HepG2 (cell line): ENCODE data around the gene LZTFL1. TPM values are rescaled to one million over a fixed set of nuclear protein-coding genes. Genes with fewer than 3 reads are reported as not detected.

Source experiments
- ATAC-seq: fragments of 200-7000 bp; cut with Tn5 transposase; 3 replicates; pipeline ENCODE4 v1.9.1; 2020; ENCODE audit warnings: mild to moderate bottlenecking, moderate library complexity
- BruUV-seq: library from RNA; stranded (reverse); fragments of 400-500 nt; replicated peaks from 2 replicates; lab custom pipeline; 2021; lab: Mats Ljungman, UMichigan
- CTCF ChIA-PET: fragments of 300-600 bp; formaldehyde crosslinking; extraction: SDS; loops from one replicate; lab custom pipeline; 2021; ENCODE audit warnings: low total read pairs, inconsistent platforms, low intra/inter-chr PET ratio; lab: Yijun Ruan, JAX
- POLR2A ChIA-PET: fragments of 350-600 bp; sonication (Branson Sonifier 250); formaldehyde crosslinking; loops from one replicate; lab custom pipeline; 2020; ENCODE audit warnings: antibody characterized with exemption, inconsistent platforms; lab: Yijun Ruan, JAX
- DNase-seq: peaks from one replicate; pipeline ENCODE4 v3.0.0-alpha.2; 2015; ENCODE audit warnings: low spot score
- FAIRE-seq: peaks from 3 replicates; lab custom pipeline; 2011; peaks lifted over from hg19 to GRCh38; lab: Jason Lieb, UNC
- H2AFZ ChIP-seq: one replicate; pipeline ENCODE4 v1.6.1; 2011; ENCODE audit warnings: low read length, inconsistent platforms
- H3K27ac ChIP-seq: fragments of 300-600 bp; 3 replicates; pipeline ENCODE4 v1.8.0; 2011; ENCODE audit warnings: mixed run types, mild to moderate bottlenecking, mixed read lengths, low read length, inconsistent platforms; ENCODE audit not compliant: insufficient read depth; ENCODE audit errors: extremely low read length
- H3K27me3 ChIP-seq, 2 experiments: fragments of 200-600 bp in 1 of 2; 2 replicates in 1 of 2; 3 replicates in 1 of 2; pipeline versions ENCODE4 v1.6.0 to v1.8.0; 2011; ENCODE audit warnings: low read length in 2 of 2, mild to moderate bottlenecking in 2 of 2, moderate library complexity in 2 of 2, inconsistent platforms in 1 of 2; ENCODE audit not compliant: insufficient read depth in 2 of 2, control insufficient read depth in 1 of 2
- H3K36me3 ChIP-seq, 2 experiments: fragments of 200-600 bp in 1 of 2; replicated peaks in 1 of 2; 2 replicates in 1 of 2; 3 replicates in 1 of 2; pipeline versions ENCODE4 v1.5.1 to v1.8.0; 2011; ENCODE audit warnings: low read length in 2 of 2, inconsistent platforms in 1 of 2; ENCODE audit not compliant: insufficient read depth in 2 of 2, control insufficient read depth in 1 of 2
- H3K4me1 ChIP-seq: 2 replicates; pipeline ENCODE4 v1.5.1; 2012; ENCODE audit warnings: low read length, inconsistent platforms; ENCODE audit not compliant: insufficient read depth
- H3K4me2 ChIP-seq: 2 replicates; pipeline ENCODE4 v1.6.0; 2011; ENCODE audit warnings: low read depth, low read length, inconsistent platforms
- H3K4me3 ChIP-seq, 3 experiments: fragments of 200-600 bp in 1 of 3; sonication (generic), shearing (Covaris generic) in 1 of 3; replicated peaks in 1 of 3; 2 replicates each; pipeline ENCODE4 v1.5.1; 2011 to 2016; ENCODE audit warnings: low read length in 3 of 3, inconsistent platforms in 2 of 3, low read depth in 2 of 3, mild to moderate bottlenecking in 2 of 3, control low read depth in 1 of 3, mixed read lengths in 1 of 3; ENCODE audit not compliant: insufficient read depth in 1 of 3
- H3K79me2 ChIP-seq: one replicate; pipeline ENCODE4 v1.6.1; 2011; ENCODE audit warnings: low read length, inconsistent platforms; ENCODE audit not compliant: insufficient read depth
- H3K9ac ChIP-seq: 2 replicates; pipeline ENCODE4 v1.6.0; 2011; ENCODE audit warnings: mild to moderate bottlenecking, low read depth, low read length, inconsistent platforms; ENCODE audit not compliant: insufficient read depth
- H3K9me3 ChIP-seq: 2 replicates; pipeline ENCODE4 v1.5.1; 2012; ENCODE audit warnings: mild to moderate bottlenecking, low read length
- H4K20me1 ChIP-seq: 2 replicates; pipeline ENCODE4 v1.6.0; 2011; ENCODE audit warnings: inconsistent platforms, mild to moderate bottlenecking, low read length, moderate library complexity; ENCODE audit not compliant: insufficient read depth
- ATF5 ChIP-seq: sonication (generic); formaldehyde crosslinking; IDR thresholded peaks from 2 replicates; pipeline ENCODE4 v1.4.0; 2020; ENCODE audit warnings: mild to moderate bottlenecking, low read depth, missing genetic modification reagents
- ATF7-NPFF ChIP-seq: sonication (generic); formaldehyde crosslinking; IDR thresholded peaks from 2 replicates; pipeline ENCODE4 v1.8.1; 2023; ENCODE audit warnings: mild to moderate bottlenecking, low read depth, missing genetic modification reagents, moderate library complexity
- FIP1L1 ChIP-seq: fragments of 200-400 bp; formaldehyde crosslinking; IDR thresholded peaks from 2 replicates; pipeline ENCODE4 v1.6.1; 2018; ENCODE audit warnings: low read depth, mild to moderate bottlenecking, low read length, moderate library complexity, borderline replicate concordance; ENCODE audit not compliant: insufficient read depth
- HNRNPH1 ChIP-seq: fragments of 200-400 bp; formaldehyde crosslinking; optimal IDR thresholded peaks from 2 replicates; pipeline ENCODE3; 2017; ENCODE audit warnings: mild to moderate bottlenecking, low read depth, low read length
- KAT7 ChIP-seq: IDR thresholded peaks from 2 replicates; pipeline ENCODE4 v1.6.1; 2018; ENCODE audit warnings: borderline replicate concordance, missing compliant biosample characterization
- MEIS2 ChIP-seq: sonication (generic); formaldehyde crosslinking; IDR thresholded peaks from 2 replicates; pipeline ENCODE4 v1.9.0; 2021; ENCODE audit warnings: mild to moderate bottlenecking, missing genetic modification reagents
- RBAK ChIP-seq: sonication (generic); formaldehyde crosslinking; IDR thresholded peaks from 2 replicates; pipeline ENCODE4 v1.5.1; 2020; ENCODE audit warnings: mild to moderate bottlenecking, missing genetic modification reagents
- SAP130 ChIP-seq: IDR thresholded peaks from 2 replicates; pipeline ENCODE4 v1.6.1; 2016; ENCODE audit warnings: low read depth
- ZBTB39 ChIP-seq: sonication (generic); formaldehyde crosslinking; IDR thresholded peaks from 2 replicates; pipeline ENCODE4 v1.5.0; 2020; ENCODE audit warnings: missing genetic modification reagents
- ZNF251 ChIP-seq: sonication (generic); formaldehyde crosslinking; IDR thresholded peaks from 2 replicates; pipeline ENCODE4 v1.9.0; 2021; ENCODE audit warnings: mild to moderate bottlenecking, missing genetic modification reagents
- ZNF563 ChIP-seq: sonication (generic); formaldehyde crosslinking; IDR thresholded peaks from 2 replicates; pipeline ENCODE4 v1.8.0; 2022; ENCODE audit warnings: mild to moderate bottlenecking, moderate library complexity, missing genetic modification reagents
- ZNF615 ChIP-seq: sonication (generic); formaldehyde crosslinking; IDR thresholded peaks from 2 replicates; pipeline ENCODE4 v1.5.0; 2020; ENCODE audit warnings: mild to moderate bottlenecking, missing genetic modification reagents, borderline replicate concordance
- ZSCAN22 ChIP-seq: sonication (generic); formaldehyde crosslinking; IDR thresholded peaks from 2 replicates; pipeline ENCODE4 v1.4.0; 2020; ENCODE audit warnings: mild to moderate bottlenecking, missing genetic modification reagents
- WGBS: methylation state at CpG from one replicate; pipeline ENCODE4 v1.1.6; 2017; ENCODE audit warnings: low lambda C conversion rate; 5-methylcytosine and 5-hydroxymethylcytosine counted together
- in situ Hi-C: cut with HindIII; loops from 2 replicates; pipeline ENCODE4 v1.10.0; 2017; ENCODE audit warnings: low pct_unique_long_range_greater_than_20kb; ENCODE audit not compliant: extremely low pct_ligation_motif_present
- intact Hi-C: fragments of 100-400 bp; cut with micrococcal nuclease; formaldehyde crosslinking; loops from one replicate; pipeline ENCODE4 v1.10.0; 2022; ENCODE audit not compliant: unreplicated experiment
- polyA plus RNA-seq, 8 experiments: library from polyadenylated mRNA; depleted of rRNA in 3 of 8; stranded (reverse) in 7 of 8; unstranded in 1 of 8; fragments of >200 nt; fragmentation: Illumina TruSeq in 4 of 8; extraction: Trizol in 4 of 8; gene quantifications; 2 replicates each; pipeline versions ENCODE4 v1.2.1 to v1.2.3, GENCODE V29; 2011 to 2016; ENCODE audit warnings: low read depth in 4 of 8, missing spikeins in 1 of 8, mixed read lengths in 1 of 8; ENCODE audit not compliant: insufficient read depth in 1 of 8
- total RNA-seq, 5 experiments: library from RNA; depleted of rRNA; stranded (reverse); fragments of >200 nt; fragmentation: Illumina TruSeq; extraction: Trizol; gene quantifications; 2 replicates each; pipeline ENCODE4 v1.2.3, GENCODE V29; 2016; ENCODE audit warnings: low read depth in 1 of 5
- TF ChIP-seq, protein P1 (sequence below): sonication (generic); formaldehyde crosslinking; IDR thresholded peaks from 2 replicates; pipeline ENCODE4 v1.4.0; 2020; ENCODE audit warnings: missing genetic modification reagents
- TF ChIP-seq, protein P2 (sequence below): sonication (generic); formaldehyde crosslinking; IDR thresholded peaks from 2 replicates; pipeline ENCODE4 v1.4.0; 2020; ENCODE audit warnings: missing genetic modification reagents

The LZTFL1 gene
- total and polyA plus RNA-seq, 2 of the 13 experiments (the other 11 are each of a cell fraction or from before 2014, with no cell fraction given): 16.6 to 17.2 TPM

DNA sequence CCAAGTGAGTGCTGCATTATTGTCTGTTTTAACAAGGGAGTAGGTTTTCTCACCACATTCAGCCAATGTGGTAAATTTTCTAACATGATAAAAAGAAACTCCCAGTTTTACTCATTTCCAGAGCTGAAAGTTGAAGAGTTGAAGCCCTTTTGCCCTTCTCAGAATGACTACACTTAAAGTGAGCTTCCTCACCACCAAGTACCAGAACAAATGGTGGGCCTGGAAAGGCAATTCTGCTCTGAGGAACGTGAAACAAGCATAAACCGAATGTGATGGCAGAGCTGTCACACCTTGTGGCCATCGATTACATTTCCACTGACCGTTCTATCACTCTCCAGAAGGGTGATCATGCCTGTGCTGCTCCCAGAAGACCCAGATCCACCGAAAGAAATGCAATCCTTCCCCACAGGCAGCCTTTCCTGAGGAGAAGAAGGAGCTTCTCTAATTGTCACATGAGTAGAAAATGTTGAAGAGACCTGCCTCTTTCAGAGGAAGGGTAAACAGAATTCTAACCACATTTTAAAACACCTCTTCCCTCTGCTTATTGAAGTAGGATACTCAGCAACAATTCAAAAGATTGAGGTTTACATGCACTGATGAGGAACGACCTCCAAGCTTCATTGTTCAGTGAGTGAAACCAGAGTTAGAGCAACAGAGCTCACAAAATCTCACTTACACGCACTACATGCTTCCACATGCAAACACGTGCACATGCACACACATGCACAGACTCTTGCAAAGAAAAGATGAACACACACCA lies 23.0 kb upstream of the LZTFL1 start (continued):
- no peak for TF ChIP-seq ZBTB39 (CRISPR knock-in tag)
- TF ChIP-seq, protein P1, sequence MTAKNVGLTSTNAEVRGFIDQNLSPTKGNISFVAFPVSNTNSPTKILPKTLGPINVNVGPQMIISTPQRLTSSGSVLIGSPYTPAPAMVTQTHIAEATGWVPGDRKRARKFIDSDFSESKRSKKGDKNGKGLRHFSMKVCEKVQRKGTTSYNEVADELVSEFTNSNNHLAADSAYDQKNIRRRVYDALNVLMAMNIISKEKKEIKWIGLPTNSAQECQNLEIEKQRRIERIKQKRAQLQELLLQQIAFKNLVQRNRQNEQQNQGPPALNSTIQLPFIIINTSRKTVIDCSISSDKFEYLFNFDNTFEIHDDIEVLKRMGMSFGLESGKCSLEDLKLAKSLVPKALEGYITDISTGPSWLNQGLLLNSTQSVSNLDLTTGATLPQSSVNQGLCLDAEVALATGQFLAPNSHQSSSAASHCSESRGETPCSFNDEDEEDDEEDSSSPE (CRISPR knock-in tag): no peak
- TF ChIP-seq ATF5 (CRISPR knock-in tag): no peak

DNA sequence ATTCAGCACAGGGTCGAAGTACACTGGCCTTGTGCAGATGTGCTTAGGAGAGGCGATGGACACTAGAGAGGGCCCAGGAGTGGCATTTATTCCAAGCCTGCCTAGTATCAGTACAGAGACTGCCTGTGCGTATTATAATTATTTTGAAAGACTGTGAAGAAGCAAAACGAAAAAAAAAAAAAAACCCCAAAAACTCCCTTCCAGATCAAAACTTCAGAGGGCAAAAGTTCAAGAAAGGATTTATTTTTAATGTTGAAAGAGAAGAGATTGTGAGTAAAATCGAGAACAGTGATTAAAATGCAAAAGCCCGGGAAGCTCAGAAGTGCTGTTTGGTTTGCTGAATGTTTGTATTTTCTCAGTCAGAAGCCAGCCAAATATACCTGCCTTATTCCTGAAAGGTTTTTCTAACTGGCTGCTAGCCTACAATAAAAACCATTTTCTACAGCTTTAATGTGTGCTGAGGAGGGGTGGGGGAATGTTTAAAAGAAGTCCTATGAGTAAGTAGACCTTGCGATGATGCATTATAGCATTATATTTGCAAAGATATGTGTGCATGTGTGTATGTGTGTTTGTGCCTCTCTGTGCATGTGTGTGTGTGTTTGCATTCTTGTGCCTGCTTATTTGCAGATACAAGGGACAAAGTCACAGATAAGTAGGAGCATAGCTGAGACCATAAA lies 19.3 kb upstream of the LZTFL1 start:
- H3K4me3 ChIP-seq: no peak overlapping the region
- ATAC-seq (no peak), FAIRE-seq (no peak), DNase-seq (peak; percentile 2)
- intact Hi-C loops (no loop called here), in situ Hi-C loops (no loop called here)
- no peaks in the 10 kb centered on the region for H3K79me2 ChIP-seq
- H3K9ac ChIP-seq: no peak overlapping the region
- H3K27ac ChIP-seq: no peak overlapping the region
- H3K36me3 ChIP-seq: no peaks in the 10 kb centered on the region
- 13% methylated on average over 7 of the region's 7 CpGs for WGBS
- H3K9me3 ChIP-seq: no peaks in the 10 kb centered on the region
- ChIA-PET CTCF (no interaction called here), POLR2A (no interaction called here)
- no peak overlapping the region for H3K4me2 ChIP-seq
- H3K27me3 ChIP-seq: no peaks in the 10 kb centered on the region; a peak in 2 of 5 replicates
- no peaks in the 10 kb centered on the region for H4K20me1 ChIP-seq
- BruUV-seq: no TSS peak
- H3K4me1 ChIP-seq: no peaks in the 10 kb centered on the region
- no peak overlapping the region for H2AFZ ChIP-seq
- TF ChIP-seq ZSCAN22 (CRISPR knock-in tag) (no peak), FIP1L1 (no peak), ZNF615 (no peak), MEIS2 (CRISPR knock-in tag) (no peak), ZNF251 (no peak), ZNF563 (CRISPR knock-in tag) (no peak), ATF7-NPFF (CRISPR knock-in tag) (no peak), RBAK (CRISPR knock-in tag) (no peak), KAT7 (CRISPR knock-in tag) (no peak), SAP130 (CRISPR knock-in tag) (no peak), HNRNPH1 (no peak)
- TF ChIP-seq, protein P2, sequence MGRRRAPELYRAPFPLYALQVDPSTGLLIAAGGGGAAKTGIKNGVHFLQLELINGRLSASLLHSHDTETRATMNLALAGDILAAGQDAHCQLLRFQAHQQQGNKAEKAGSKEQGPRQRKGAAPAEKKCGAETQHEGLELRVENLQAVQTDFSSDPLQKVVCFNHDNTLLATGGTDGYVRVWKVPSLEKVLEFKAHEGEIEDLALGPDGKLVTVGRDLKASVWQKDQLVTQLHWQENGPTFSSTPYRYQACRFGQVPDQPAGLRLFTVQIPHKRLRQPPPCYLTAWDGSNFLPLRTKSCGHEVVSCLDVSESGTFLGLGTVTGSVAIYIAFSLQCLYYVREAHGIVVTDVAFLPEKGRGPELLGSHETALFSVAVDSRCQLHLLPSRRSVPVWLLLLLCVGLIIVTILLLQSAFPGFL (CRISPR knock-in tag): no peak
